SIG-M5 treated with dmso at 0.1 percent for 504 hours (cell line): ENCODE data around the gene KRTAP5-9.
"Not testable (repeated sequence)": the region's sequence is repeated elsewhere in the genome, so short reads cannot be mapped to it uniquely, and the experiment has no call there.

ENCODE experiments used
- DNase-seq: peaks from one replicate; lab custom pipeline; 2025; ENCODE audit not compliant: unreplicated experiment; lab: John Stamatoyannopoulos, UW

The KRTAP5-9 gene

GRCh38 chr11:71581826-71582225 is 33.6 kb downstream of the KRTAP5-9 start:
- no peak for DNase-seq

DNA sequence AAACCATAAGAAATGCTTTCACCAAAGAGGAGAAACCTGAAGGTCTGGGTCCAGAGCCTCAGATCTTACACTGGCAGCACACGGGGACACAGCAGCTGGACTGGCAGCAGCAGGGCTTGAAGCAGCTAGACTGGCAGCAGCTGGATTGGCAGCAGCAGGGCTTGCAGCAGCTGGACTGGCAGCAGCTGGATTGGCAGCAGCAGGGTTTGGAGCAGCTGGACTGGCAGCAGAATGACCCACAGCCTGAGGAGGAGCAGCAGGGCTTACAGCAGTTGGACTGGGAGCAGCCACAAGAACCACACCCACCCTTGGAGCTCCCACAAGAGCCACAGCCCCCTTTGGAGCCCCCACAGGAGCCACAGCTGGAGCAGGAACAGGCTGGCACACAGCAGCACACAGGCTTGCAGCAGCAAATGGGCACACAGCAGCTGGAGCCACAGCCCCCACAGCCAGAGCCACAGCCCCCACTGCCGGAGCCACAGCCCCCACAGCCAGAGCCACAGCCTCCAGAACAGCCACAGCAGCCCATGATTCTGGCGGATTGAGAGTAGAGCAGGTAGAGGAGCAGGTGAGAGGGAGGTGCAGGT is 34.2 kb downstream of the KRTAP5-9 start, which contains the start of gene KRTAP5-11:
KRTAP5-11 (minus strand) TSS at position 567 of the 587 bp plus-strand sequence; CDS start at position 529, 38 bp downstream.
- DNase-seq = no peak

- DNase-seq = not testable (repeated sequence)
Measured at GRCh38 chr11:71582969-71583368, 34.7 kb downstream of the KRTAP5-9 start.

DNA sequence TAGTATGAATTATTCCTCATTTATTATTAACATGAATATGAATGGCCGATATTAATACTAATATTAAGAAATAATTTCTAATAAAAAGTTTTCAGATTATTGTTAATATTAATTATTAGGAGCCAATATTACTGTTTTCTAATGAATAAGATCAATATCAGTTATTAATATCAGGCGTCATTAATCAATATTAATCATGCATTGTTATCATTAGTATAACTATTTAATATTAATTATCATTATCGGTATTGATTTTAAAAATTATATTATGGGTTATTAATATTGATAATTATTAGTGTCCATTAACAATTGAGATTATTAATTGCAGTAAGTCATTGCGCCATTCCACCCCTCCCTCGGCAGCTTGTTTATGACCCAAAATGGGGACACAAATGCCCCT is 37.5 kb downstream of the KRTAP5-9 start:
- DNase-seq = not testable (repeated sequence)

DNA sequence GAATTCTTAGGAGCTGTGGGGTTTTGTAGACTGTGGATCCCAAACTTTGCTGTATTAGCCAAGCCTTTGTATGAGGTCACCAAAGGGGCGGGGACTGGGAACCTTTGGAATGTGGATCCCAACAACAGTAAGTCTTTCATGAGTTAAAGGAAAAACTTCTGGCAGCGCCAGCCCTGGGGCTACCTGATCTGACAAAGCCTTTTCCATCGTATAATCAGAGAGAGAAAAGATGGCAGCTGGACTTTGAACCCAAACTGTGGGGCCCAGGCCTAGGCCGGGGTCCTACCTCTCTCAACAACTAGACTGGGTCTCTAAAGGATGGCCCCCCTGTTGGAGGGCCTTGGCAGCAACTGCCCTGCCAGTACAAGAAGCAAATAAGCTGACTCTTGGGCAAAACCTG is 40.1 kb downstream of the KRTAP5-9 start:
- DNase-seq = not testable (repeated sequence)

DNA sequence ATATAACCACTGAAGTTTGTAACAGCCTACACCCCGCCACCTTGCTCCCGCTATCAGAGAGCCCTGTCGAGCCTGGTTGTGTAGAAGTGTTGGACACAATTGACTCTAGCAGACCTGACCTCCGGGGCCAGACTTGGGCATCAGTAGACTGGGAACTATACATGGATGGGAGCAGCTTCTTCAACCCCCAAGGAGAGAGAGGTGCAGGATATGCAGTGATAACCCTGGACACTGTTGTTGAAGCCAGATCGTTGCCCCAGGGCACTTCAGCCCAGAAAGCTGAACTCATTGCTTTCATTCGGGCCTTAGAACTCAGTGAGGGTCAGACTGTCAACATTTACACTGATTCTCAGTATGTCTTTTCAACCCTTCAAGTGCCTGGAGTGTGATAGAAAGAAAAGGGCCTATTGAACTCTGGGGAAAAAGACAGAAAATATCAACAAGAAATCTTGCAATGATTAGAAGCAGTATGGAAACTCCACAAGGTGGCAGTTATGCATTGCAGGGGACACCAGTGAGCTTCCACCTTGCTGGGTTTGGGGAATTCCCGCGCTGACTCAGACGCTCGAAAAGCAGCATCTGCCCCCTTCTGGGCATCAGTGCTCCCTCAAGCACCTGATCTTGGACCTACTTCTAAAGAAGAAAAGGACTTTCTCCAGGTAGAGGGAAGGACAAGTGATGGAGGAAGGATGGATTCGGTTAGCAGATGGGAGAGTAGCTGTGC is 40.8 kb downstream of the KRTAP5-9 start:
- DNase-seq = not testable (repeated sequence)

DNA sequence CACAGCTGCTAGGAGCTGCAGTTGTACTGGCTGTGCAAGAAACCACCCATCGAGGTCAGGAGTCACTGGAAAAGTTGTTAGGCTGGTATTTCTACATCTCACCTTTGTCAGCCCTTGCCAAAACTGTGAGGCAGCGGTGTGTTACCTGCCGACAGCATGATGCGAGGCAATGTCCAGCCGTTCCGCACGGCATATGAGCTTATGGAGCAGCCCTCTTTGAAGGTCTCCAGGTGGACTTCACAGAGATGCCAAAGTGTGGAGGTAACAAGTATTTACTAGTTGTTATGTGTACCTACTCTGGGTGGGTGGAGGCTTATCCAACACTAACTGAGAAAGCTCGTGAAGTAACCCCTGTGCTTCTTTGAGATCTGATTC is 41.3 kb downstream of the KRTAP5-9 start:
- DNase-seq = not testable (repeated sequence)
